Liver (tissue), 9 donors: ENCODE measurements around the gene GARNL3. TPM values are rescaled to one million over a fixed set of nuclear protein-coding genes. Genes with fewer than 3 reads are reported as not detected.
A peak's percentile ranks its signal among the peaks of the same experiment; 100 is the strongest.

Source experiments
- DNase-seq: peaks from one replicate; pipeline ENCODE4 v3.0.0-alpha.2; 2017; ENCODE audit warnings: low spot score
- H3K27ac ChIP-seq, 2 donors: one replicate each; pipeline ENCODE4 v1.7.0; 2013; ENCODE audit warnings: inconsistent platforms in 2 of 2, low read length in 2 of 2, control low read depth in 1 of 2, low read depth in 1 of 2, mild to moderate bottlenecking in 1 of 2
- H3K27me3 ChIP-seq, 4 donors: one replicate each; pipeline versions ENCODE4 v1.6.1 to v1.7.0; 2013; ENCODE audit warnings: low read length in 3 of 4, inconsistent platforms in 1 of 4, mild to moderate bottlenecking in 1 of 4, moderate library complexity in 1 of 4; ENCODE audit not compliant: control insufficient read depth in 4 of 4, insufficient read depth in 4 of 4
- H3K36me3 ChIP-seq, 4 donors: one replicate each; pipeline versions ENCODE4 v1.6.1 to v1.7.0; 2013; ENCODE audit warnings: low read length in 3 of 4, mild to moderate bottlenecking in 3 of 4, low read depth in 1 of 4, moderate library complexity in 1 of 4; ENCODE audit not compliant: control insufficient read depth in 4 of 4, insufficient read depth in 3 of 4
- H3K4me1 ChIP-seq, 4 donors: one replicate each; pipeline versions ENCODE4 v1.6.1 to v1.7.0; 2013; ENCODE audit warnings: low read length in 3 of 4, mild to moderate bottlenecking in 3 of 4, moderate library complexity in 1 of 4; ENCODE audit not compliant: control insufficient read depth in 4 of 4, insufficient read depth in 4 of 4
- H3K4me3 ChIP-seq, 3 donors: one replicate each; pipeline versions ENCODE4 v1.6.1 to v1.7.0; 2013; ENCODE audit warnings: low read length in 3 of 3, control low read depth in 1 of 3, low read depth in 1 of 3, mild to moderate bottlenecking in 1 of 3
- H3K9ac ChIP-seq, 2 donors: one replicate each; pipeline ENCODE4 v1.7.0; 2013; ENCODE audit warnings: low read length in 2 of 2, mild to moderate bottlenecking in 2 of 2, moderate library complexity in 2 of 2, control low read depth in 1 of 2, low read depth in 1 of 2
- H3K9me3 ChIP-seq, 4 donors: one replicate each; pipeline versions ENCODE4 v1.6.1 to v1.7.0; 2013; ENCODE audit warnings: low read length in 3 of 4; ENCODE audit not compliant: control insufficient read depth in 4 of 4
- FOXA2 ChIP-seq: IDR thresholded peaks from 2 replicates; pipeline ENCODE4 v1.6.1; 2016; ENCODE audit warnings: antibody characterized with exemption
- GABPA ChIP-seq, 2 donors: IDR thresholded peaks in 1 of 2; conservative IDR thresholded peaks in 1 of 2; 2 replicates each; pipeline ENCODE4 v1.6.1; 2016; ENCODE audit warnings: antibody characterized with exemption in 2 of 2, mild to moderate bottlenecking in 1 of 2, moderate library complexity in 1 of 2
- HNF4A ChIP-seq, 2 donors: conservative IDR thresholded peaks; 2 replicates each; pipeline ENCODE4 v1.6.1; 2016; ENCODE audit warnings: antibody characterized with exemption in 2 of 2, mild to moderate bottlenecking in 2 of 2
- HNF4G ChIP-seq: IDR thresholded peaks from 2 replicates; pipeline ENCODE4 v1.6.1; 2016; ENCODE audit warnings: antibody characterized with exemption
- RXRA ChIP-seq, 2 donors: IDR thresholded peaks; 2 replicates each; pipeline ENCODE4 v1.6.1; 2017 to 2018; ENCODE audit warnings: antibody characterized with exemption in 2 of 2, mild to moderate bottlenecking in 1 of 2
- ZBTB33 ChIP-seq: IDR thresholded peaks from 2 replicates; pipeline ENCODE4 v1.6.1; 2016; ENCODE audit warnings: antibody characterized with exemption
- WGBS: extraction: QIAGEN DNeasy Blood & Tissue Kit; methylation state at CpG from one replicate; pipeline ENCODE4 v1.1.7; 2013; 5-methylcytosine and 5-hydroxymethylcytosine counted together
- polyA plus RNA-seq, 2 donors: library from polyadenylated mRNA; stranded (reverse) in 1 of 2; unstranded in 1 of 2; fragments of 200-250 nt in 1 of 2; fragments of >200 nt in 1 of 2; fragmentation: Nextera tagmentation in 1 of 2; extraction: Ambion mirVana in 1 of 2; gene quantifications; one replicate each; pipeline versions ENCODE4 v1.2.1 to v1.2.3, GENCODE V29; 2013 to 2015
- total RNA-seq, 2 donors: library from RNA; depleted of rRNA; stranded (reverse); fragments of >200 nt; gene quantifications; one replicate each; pipeline ENCODE4 v1.2.3, GENCODE V29; 2014
- TF ChIP-seq, protein P1 (sequence below): IDR thresholded peaks from 2 replicates; pipeline ENCODE4 v1.6.1; 2016; ENCODE audit warnings: antibody characterized with exemption
- TF ChIP-seq, protein P2 (sequence below): IDR thresholded peaks from 2 replicates; pipeline ENCODE4 v1.6.1; 2016; ENCODE audit warnings: antibody characterized with exemption
- donor health status: healthy.
- donor health status: healthy.
- donor health status: healthy.
- donor health status: healthy.
- donor health status: healthy.

Gene GARNL3
- total and polyA plus RNA-seq, 4 donors: 0.89 to 6.7 (median 3.5) TPM

- WGBS: 97% methylated on average over 3 of the region's 3 CpGs
- TF ChIP-seq ZBTB33: no peak
- TF ChIP-seq, protein P1, sequence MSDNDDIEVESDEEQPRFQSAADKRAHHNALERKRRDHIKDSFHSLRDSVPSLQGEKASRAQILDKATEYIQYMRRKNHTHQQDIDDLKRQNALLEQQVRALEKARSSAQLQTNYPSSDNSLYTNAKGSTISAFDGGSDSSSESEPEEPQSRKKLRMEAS: no peak
- H3K4me1 ChIP-seq: peaks cover 0 to 22% (median 2%) of the 10 kb centered on the region in 4 donors
Observed at GRCh38 chr9:127290561-127291065, 26.0 kb downstream of the GARNL3 start.

GRCh38 chr9:127291246-127291778 lies 26.7 kb downstream of the GARNL3 start:
- Histone ChIP-seq H3K4me3 (no peak overlapping the region), H3K27me3 (no peaks in the 10 kb centered on the region), H3K4me1 (peaks cover 0 to 18% (median 2%) of the 10 kb centered on the region in 4 donors), H3K36me3 (no peaks in the 10 kb centered on the region), H3K9ac (no peak overlapping the region), H3K9me3 (no peaks in the 10 kb centered on the region), H3K27ac (no peak overlapping the region)
- 75% methylated on average over 4 of the region's 4 CpGs for WGBS
- TF ChIP-seq GABPA (IDR thresholded peaks at IDR 0.05 in 1 of 2, conservative IDR thresholded peaks at IDR 0.05 in 1 of 2) (no peak), FOXA2 (no peak), HNF4G (no peak)
- TF ChIP-seq, protein P1: no peak
- no peak for DNase-seq

More at GRCh38 chr9:127290561-127291065, 26.0 kb downstream of the GARNL3 start:
- no peak for DNase-seq
- Histone ChIP-seq H3K36me3 (no peaks in the 10 kb centered on the region), H3K9ac (no peak overlapping the region), H3K9me3 (no peaks in the 10 kb centered on the region), H3K27ac (no peak overlapping the region), H3K27me3 (no peaks in the 10 kb centered on the region), H3K4me3 (no peak overlapping the region)

DNA sequence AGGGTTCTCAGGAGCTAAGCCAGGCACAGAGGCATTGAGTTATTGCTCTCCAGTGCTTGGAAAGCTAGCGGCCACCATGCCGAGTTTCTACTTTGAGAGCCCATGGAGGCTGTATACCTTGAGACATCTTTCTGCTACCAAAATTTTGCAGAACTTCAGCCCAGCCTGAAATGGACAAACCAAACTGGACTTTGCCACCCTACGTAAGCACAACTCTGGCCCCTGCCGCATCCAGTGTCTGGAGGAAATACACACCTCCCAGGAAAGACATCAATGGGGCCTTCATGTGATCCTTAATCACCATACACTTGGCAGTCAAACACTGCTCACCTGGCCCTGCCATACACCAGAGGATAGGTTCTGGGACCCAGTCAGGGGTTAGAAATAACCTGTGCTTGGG lies 27.8 kb downstream of the GARNL3 start:
- no peak overlapping the region for H3K9ac ChIP-seq
- no peak overlapping the region for H3K27ac ChIP-seq
- DNase-seq: no peak
- no peaks in the 10 kb centered on the region for H3K36me3 ChIP-seq
- 86% methylated on average over 4 of the region's 4 CpGs for WGBS
- H3K9me3 ChIP-seq: no peaks in the 10 kb centered on the region
- TF ChIP-seq, protein P2, sequence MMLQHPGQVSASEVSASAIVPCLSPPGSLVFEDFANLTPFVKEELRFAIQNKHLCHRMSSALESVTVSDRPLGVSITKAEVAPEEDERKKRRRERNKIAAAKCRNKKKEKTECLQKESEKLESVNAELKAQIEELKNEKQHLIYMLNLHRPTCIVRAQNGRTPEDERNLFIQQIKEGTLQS: no peak
- peak in 1 of 2 donors; percentile 64 for TF ChIP-seq HNF4A (conservative IDR thresholded peaks at IDR 0.05)
- H3K4me3 ChIP-seq: no peak overlapping the region
- no peaks in the 10 kb centered on the region for H3K27me3 ChIP-seq
- H3K4me1 ChIP-seq: peaks cover 0 to 17% (median 2%) of the 10 kb centered on the region in 4 donors

DNA sequence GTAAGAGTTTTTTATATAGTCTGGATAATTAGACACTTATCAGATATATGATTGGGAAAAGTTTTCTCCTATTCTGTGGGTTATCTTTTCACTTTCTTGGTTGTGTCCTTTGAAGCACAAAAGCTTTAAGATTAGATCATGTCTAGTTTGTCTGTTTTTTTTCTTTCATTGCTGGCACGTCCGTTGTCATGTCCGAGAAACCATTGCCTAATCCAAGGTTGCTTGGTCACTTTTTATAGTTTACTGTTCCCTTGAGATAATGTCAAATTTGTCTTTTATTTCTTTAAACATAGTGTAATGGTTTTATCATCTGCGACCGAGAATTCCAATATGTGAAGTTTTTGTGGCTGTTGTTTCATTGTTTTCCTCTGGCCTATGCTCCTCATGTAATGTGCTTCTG lies 28.8 kb downstream of the GARNL3 start:
- H3K27me3 ChIP-seq: no peaks in the 10 kb centered on the region
- peak overlapping the region; percentile 36 to 46 for H3K27ac ChIP-seq
- no peaks in the 10 kb centered on the region for H3K9me3 ChIP-seq
- H3K36me3 ChIP-seq: no peaks in the 10 kb centered on the region
- no peak overlapping the region for H3K4me3 ChIP-seq
- peaks cover 0 to 17% (median 2%) of the 10 kb centered on the region in 4 donors for H3K4me1 ChIP-seq
- no peak overlapping the region for H3K9ac ChIP-seq
- no peak for DNase-seq
- WGBS: 46% methylated on average over 5 of the region's 5 CpGs
- peak in 1 of 2 donors; percentile 9 for TF ChIP-seq RXRA (IDR thresholded peaks at IDR 0.05)
- no peak for TF ChIP-seq HNF4A (conservative IDR thresholded peaks at IDR 0.05)
